HG03460 (cell line): ENCODE results near the gene ROR1.
"Not testable (repeated sequence)": the region's sequence is repeated elsewhere in the genome, so short reads cannot be mapped to it uniquely, and the experiment has no call there.

Experiments
- ATAC-seq: cut with Tn5 transposase; IDR thresholded peaks from one replicate; pipeline ENCODE4 v1.9.1; 2021; ENCODE audit not compliant: unreplicated experiment

ROR1 gene

GRCh38 chr1:63758791-63759190, 15.0 kb upstream of the ROR1 start:
- no peak for ATAC-seq

GRCh38 chr1:63759778-63760177, 14.0 kb upstream of the ROR1 start:
- ATAC-seq: no peak

GRCh38 chr1:63770381-63770780, 3.4 kb upstream of the ROR1 start:
- ATAC-seq: no peak

DNA sequence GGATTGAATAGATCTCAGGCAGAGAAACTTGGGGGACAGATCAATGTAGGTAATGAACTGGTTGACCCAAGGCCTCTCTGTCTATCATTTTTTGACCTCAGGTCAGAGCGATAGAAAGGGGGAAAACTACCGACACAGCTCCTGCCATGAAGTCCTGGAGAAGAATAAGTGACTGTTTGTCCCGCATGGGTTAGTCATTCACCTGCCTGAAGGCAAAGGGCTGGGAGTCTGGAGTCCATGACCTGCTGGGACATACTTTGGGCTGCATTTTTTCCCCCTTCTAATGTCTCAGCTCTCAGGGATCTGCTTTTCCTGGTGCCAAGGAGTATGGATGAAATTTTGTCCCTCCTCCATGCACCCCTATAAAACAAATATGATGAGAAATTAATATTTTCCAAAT, 1.6 kb upstream of the ROR1 start:
- no peak for ATAC-seq

DNA sequence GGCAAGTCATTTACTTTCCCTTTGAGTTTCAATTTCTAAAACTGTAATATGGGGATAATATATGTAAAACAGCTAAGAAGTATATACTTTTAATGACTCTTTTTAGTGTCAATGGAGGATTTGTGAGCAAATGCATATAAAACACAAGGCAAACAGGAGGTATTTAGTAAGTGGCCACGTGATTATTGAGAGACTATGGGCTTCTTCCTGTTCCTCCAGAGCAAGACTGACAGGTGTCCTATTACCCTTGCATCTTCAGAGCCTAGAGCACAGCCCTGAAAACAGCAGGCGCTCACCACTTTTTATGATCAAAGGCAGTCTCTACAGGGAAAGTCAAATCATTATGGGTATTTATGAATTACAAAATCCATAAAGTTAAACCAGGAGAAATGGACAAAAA, 941 bp upstream of the ROR1 start:
- ATAC-seq: no peak

GRCh38 chr1:63773496-63773814, 362 bp upstream of the ROR1 start:
- ATAC-seq: no peak

GRCh38 chr1:63774617-63775417, 1.0 kb downstream of the ROR1 start:
- ATAC-seq: no peak

DNA sequence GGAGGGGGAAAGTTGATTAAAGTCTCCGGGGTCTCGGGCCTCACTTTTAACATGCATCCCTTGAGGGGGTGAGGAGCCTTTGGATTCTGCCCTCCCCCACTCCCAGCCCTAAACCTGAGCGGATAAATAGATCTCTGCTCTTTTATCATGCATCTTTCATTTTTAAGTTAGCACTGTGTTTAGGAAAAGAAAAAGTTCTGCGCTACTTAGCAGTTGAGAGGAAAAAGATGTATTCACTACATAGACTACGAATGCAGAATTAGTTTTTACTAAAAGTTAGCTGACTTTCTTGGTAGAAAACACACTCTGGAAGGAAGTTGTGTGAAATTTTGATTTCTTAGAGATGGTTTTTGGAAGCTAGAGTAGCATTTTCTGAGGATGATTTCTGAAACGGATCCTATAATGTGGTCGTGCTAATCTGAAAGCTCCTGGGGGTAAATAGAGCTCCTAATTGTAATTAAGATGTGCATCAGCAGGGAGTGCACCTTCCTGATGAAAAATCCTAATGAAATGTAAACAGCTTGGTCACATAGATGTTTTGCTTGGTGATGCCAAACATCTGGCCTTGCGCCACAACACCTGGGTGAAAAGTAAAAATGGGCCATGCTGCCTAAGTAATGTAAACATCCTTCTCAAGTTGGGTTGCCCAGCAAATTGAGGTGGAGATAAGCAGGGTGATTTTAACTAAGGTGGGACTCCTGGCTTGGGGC, 1.8 kb downstream of the ROR1 start:
- no peak for ATAC-seq

- ATAC-seq: no peak
These were observed 3.5 kb downstream of the ROR1 start for GRCh38 chr1:63777286-63777685.

- ATAC-seq: no peak
These were observed 4.4 kb downstream of the ROR1 start for GRCh38 chr1:63777965-63778880.

DNA sequence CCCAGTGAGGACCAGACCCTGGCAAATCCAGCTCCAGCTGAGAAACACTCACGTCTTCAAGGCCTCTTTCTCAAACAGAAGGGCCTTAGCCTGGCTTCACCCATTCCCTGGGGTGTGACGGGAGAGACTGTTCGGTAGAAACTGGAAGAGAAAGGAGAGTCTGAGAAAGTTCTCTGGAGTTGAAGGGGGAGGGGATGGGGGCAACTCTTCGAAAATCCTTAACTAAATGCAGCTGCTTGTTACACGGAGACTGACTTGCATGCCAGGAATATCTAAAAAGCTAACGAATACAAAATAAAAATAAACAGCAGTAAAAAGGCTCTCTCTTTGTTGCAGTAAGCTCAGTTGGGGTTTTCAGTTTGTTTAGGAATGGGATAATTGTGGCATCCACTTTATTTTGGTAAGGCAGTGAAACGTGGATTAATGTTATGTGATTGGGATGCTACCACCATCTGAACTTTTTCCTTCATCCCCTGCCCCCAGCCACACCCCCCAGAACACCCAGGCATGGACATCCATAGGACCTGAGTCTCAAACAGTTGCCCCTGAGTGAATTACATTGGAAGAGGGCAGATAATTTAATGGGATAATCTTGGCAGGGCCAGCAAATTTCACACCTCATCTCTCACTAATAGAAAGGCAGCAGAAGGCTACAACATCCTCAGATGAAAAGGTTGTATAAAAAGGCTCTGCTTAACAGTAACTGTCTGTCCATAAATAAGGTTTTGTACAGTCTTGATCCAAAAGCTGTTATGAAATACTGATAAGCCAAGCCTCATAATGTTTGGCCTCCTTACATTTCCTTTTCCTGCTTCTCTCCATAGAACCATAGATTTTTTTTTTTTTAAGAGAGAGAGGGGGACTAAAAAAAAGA, 5.8 kb downstream of the ROR1 start:
- no peak for ATAC-seq

DNA sequence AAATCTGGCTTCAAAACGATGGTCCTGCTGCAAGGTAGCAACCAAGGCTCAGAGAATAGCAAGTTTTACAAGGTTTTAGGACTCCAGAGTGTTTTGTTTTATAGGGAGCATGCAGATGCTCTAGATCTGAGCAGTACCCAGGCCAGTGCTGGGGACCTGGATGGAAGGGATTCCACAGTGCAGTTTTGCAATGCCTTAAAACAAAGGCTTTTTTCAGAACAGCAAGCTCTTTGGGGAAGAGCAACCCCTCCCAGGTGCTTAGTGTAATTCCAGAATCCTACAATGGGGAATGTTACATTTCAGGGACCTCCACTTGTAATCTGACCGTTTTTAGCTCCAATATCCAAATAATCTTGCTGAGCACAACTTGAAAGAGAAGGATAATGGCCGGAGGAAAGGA, 6.7 kb downstream of the ROR1 start:
- ATAC-seq: no peak

GRCh38 chr1:63782982-63783381, 9.2 kb downstream of the ROR1 start:
- ATAC-seq: no peak

- no peak for ATAC-seq
These were observed 10.3 kb downstream of the ROR1 start for GRCh38 chr1:63784083-63784482.

- ATAC-seq: no peak
These were observed 10.9 kb downstream of the ROR1 start for GRCh38 chr1:63784489-63785390.

DNA sequence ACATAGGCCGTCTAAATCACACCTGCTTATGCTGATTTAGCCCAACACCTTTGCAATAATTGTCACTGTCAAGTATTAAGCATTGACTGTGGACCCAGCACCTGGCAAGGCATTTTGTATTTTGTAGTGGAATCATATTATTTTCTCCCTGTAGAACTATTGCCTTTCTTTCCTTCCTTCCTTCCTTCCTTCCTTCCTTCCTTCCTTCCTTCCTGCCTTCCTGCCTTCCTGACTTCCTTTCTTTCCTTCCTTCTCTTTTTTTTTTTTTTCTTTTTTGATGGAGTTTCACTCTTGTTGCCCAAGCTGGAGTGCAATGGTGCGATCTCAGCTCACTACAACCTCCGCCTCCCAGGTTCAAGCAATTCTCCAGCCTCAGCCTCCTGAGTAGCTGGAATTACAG, 13.5 kb downstream of the ROR1 start:
- not testable (repeated sequence) for ATAC-seq

- ATAC-seq: no peak
These were observed 14.1 kb downstream of the ROR1 start for GRCh38 chr1:63787875-63788274.

- ATAC-seq: no peak
These were observed 16.2 kb downstream of the ROR1 start for GRCh38 chr1:63789856-63790605.

- ATAC-seq: no peak
These were observed 17.2 kb downstream of the ROR1 start for GRCh38 chr1:63790989-63791388.
